ENCODE measurements around the gene TOMM20. TPM values are rescaled to one million over a fixed set of nuclear protein-coding genes. Genes with fewer than 3 reads are reported as not detected.

The TOMM20 gene
- total RNA-seq, 1 experiment from 2014 or later = 101 TPM

- CTCF ChIA-PET = interaction anchor here (0.7 kb wide), 1 partner anchor 14 kb away, joined by 3 read pairs; no protein-coding TSS in a partner anchor
These were observed 49.0 kb downstream of the TOMM20 start for GRCh38 chr1:235079443-235080296.

More at GRCh38 chr1:235079443-235080296, 49.0 kb downstream of the TOMM20 start:
- H3K27ac ChIP-seq (ENCODE audit: low read length) = peak overlapping the region; percentile 100
- peaks cover 50% of the 10 kb centered on the region for H3K4me1 ChIP-seq (ENCODE audit: control insufficient read depth, insufficient read depth, low read length)
- H3K4me3 ChIP-seq (ENCODE audit: low read depth in 2 of 2, low read length in 2 of 2) = no peak overlapping the region
- H3K27me3 ChIP-seq (ENCODE audit: control insufficient read depth, insufficient read depth, low read length) = no peaks in the 10 kb centered on the region
- DNase-seq (ENCODE audit: low read depth, low spot score) = no peak
- intact Hi-C loops (cut with micrococcal nuclease; ENCODE audit: unreplicated experiment) (loop anchor here (5.0 to 10.0 kb wide), 4 partner anchors 117 to 467 kb away; partner anchors contain the start of gene IRF2BP2), in situ Hi-C loops (cut with HindIII; ENCODE audit: low pct_unique_long_range_greater_than_20kb, low sequenced_read_pairs) (loop anchor here (10.0 kb wide), 2 partner anchors 125 to 335 kb away; no protein-coding TSS in a partner anchor)
- ATAC-seq = no peak
- no TSS peak for BruUV-seq (replicated peaks)
- POLR2A ChIA-PET = no interaction called here
- H3K36me3 ChIP-seq (ENCODE audit: control insufficient read depth, insufficient read depth, low read length) = no peaks in the 10 kb centered on the region
- TF ChIP-seq CTCF (IDR thresholded peaks at IDR 0.05) (no peak), TCF7L2 (IDR thresholded peaks at IDR 0.05; ENCODE audit: low read depth, low read length) (peak; percentile 81; the same call in 1 of the 2 replicates), POLR2AphosphoS5 (IDR thresholded peaks at IDR 0.05; ENCODE audit: low read depth, low read length) (no peak), SIN3A (IDR thresholded peaks at IDR 0.05; ENCODE audit: borderline replicate concordance, insufficient read depth, low read depth, low read length) (no peak), REST (IDR thresholded peaks at IDR 0.05; ENCODE audit: insufficient read depth in 1 of 2, low read depth in 2 of 2, low read length in 1 of 2) (no peak)
- no peaks in the 10 kb centered on the region for H3K9me3 ChIP-seq (ENCODE audit: control insufficient read depth, insufficient read depth, low read depth, low read length)
